ENCODE data around the gene ABCB6. TPM values are rescaled to one million over a fixed set of nuclear protein-coding genes. Genes with fewer than 3 reads are reported as not detected.
A peak's percentile ranks its signal among the peaks of the same experiment; 100 is the strongest.

Gene ABCB6
- total RNA-seq, 1 donor from 2014 or later, result 27.5 TPM

GRCh38 chr2:219244789-219245147 lies 26.0 kb upstream of the ABCB6 start:
- Mint-ChIP-seq H3K27me3 (ENCODE audit: unreplicated experiment) (no peaks in the 10 kb centered on the region), H3K36me3 (ENCODE audit: unreplicated experiment) (no peaks in the 10 kb centered on the region), H3K9me3 (ENCODE audit: unreplicated experiment) (no peaks in the 10 kb centered on the region), H3K27ac (ENCODE audit: unreplicated experiment) (peak overlapping the region; percentile 96), H3K4me3 (ENCODE audit: unreplicated experiment) (peak overlapping the region; percentile 85), H3K4me1 (ENCODE audit: unreplicated experiment) (peaks cover 30% of the 10 kb centered on the region)
- TF ChIP-seq, protein P1, sequence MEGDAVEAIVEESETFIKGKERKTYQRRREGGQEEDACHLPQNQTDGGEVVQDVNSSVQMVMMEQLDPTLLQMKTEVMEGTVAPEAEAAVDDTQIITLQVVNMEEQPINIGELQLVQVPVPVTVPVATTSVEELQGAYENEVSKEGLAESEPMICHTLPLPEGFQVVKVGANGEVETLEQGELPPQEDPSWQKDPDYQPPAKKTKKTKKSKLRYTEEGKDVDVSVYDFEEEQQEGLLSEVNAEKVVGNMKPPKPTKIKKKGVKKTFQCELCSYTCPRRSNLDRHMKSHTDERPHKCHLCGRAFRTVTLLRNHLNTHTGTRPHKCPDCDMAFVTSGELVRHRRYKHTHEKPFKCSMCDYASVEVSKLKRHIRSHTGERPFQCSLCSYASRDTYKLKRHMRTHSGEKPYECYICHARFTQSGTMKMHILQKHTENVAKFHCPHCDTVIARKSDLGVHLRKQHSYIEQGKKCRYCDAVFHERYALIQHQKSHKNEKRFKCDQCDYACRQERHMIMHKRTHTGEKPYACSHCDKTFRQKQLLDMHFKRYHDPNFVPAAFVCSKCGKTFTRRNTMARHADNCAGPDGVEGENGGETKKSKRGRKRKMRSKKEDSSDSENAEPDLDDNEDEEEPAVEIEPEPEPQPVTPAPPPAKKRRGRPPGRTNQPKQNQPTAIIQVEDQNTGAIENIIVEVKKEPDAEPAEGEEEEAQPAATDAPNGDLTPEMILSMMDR (IDR thresholded peaks at IDR 0.05), result no peak
- DNase-seq (ENCODE audit: extremely low spot score, unreplicated experiment), result no peak

GRCh38 chr2:219243291-219243761 lies 24.6 kb upstream of the ABCB6 start:
- H3K9me3 Mint-ChIP-seq (ENCODE audit: unreplicated experiment), result no peaks in the 10 kb centered on the region
- DNase-seq (ENCODE audit: extremely low spot score, unreplicated experiment), result no peak

DNA sequence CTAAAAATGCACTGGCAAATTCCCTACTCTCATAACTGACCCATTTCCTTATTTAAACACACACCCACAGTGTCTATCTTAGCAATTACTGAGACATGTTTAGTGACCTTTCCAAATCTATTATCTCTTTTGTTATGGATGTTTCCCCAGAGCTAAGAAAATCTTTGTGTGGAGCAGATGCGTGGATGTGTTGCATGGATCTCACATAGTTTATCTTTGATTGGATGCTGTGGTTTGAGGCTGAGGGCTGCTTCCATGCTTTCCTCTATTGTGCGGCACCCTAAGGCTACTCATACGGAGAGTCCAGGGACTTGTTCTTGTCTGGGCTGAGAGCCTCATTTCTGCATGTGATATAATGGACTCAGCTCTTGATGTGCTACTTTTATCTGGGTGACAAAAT lies 15.6 kb upstream of the ABCB6 start:
- H3K27ac Mint-ChIP-seq (ENCODE audit: unreplicated experiment), result no peak overlapping the region
- H3K36me3 Mint-ChIP-seq (ENCODE audit: unreplicated experiment), result peaks cover 37% of the 10 kb centered on the region
- peaks cover 11% of the 10 kb centered on the region for H3K4me1 Mint-ChIP-seq (ENCODE audit: unreplicated experiment)
- no peaks in the 10 kb centered on the region for H3K27me3 Mint-ChIP-seq (ENCODE audit: unreplicated experiment)
- TF ChIP-seq, protein P1 (IDR thresholded peaks at IDR 0.05), result no peak
- H3K4me3 Mint-ChIP-seq (ENCODE audit: unreplicated experiment), result no peak overlapping the region
- DNase-seq (ENCODE audit: extremely low spot score, unreplicated experiment), result no peak
- no peaks in the 10 kb centered on the region for H3K9me3 Mint-ChIP-seq (ENCODE audit: unreplicated experiment)

More at GRCh38 chr2:219243291-219243761, 24.6 kb upstream of the ABCB6 start:
- peaks cover under 1% of the 10 kb centered on the region for H3K36me3 Mint-ChIP-seq (ENCODE audit: unreplicated experiment)
- H3K4me1 Mint-ChIP-seq (ENCODE audit: unreplicated experiment), result peaks cover 17% of the 10 kb centered on the region
- TF ChIP-seq, protein P1 (IDR thresholded peaks at IDR 0.05), result no peak
- H3K27ac Mint-ChIP-seq (ENCODE audit: unreplicated experiment), result no peak overlapping the region
- no peaks in the 10 kb centered on the region for H3K27me3 Mint-ChIP-seq (ENCODE audit: unreplicated experiment)
- no peak overlapping the region for H3K4me3 Mint-ChIP-seq (ENCODE audit: unreplicated experiment)

- Mint-ChIP-seq H3K4me3 (ENCODE audit: unreplicated experiment) (peak overlapping the region; percentile 95), H3K36me3 (ENCODE audit: unreplicated experiment) (peaks cover 30% of the 10 kb centered on the region), H3K9me3 (ENCODE audit: unreplicated experiment) (no peaks in the 10 kb centered on the region), H3K4me1 (ENCODE audit: unreplicated experiment) (peaks cover 26% of the 10 kb centered on the region), H3K27ac (ENCODE audit: unreplicated experiment) (peak overlapping the region; percentile 98), H3K27me3 (ENCODE audit: unreplicated experiment) (no peaks in the 10 kb centered on the region)
- TF ChIP-seq, protein P1 (IDR thresholded peaks at IDR 0.05), result no peak
- no peak for DNase-seq (ENCODE audit: extremely low spot score, unreplicated experiment)
These were observed 11.3 kb upstream of the ABCB6 start for GRCh38 chr2:219230059-219230540.

DNA sequence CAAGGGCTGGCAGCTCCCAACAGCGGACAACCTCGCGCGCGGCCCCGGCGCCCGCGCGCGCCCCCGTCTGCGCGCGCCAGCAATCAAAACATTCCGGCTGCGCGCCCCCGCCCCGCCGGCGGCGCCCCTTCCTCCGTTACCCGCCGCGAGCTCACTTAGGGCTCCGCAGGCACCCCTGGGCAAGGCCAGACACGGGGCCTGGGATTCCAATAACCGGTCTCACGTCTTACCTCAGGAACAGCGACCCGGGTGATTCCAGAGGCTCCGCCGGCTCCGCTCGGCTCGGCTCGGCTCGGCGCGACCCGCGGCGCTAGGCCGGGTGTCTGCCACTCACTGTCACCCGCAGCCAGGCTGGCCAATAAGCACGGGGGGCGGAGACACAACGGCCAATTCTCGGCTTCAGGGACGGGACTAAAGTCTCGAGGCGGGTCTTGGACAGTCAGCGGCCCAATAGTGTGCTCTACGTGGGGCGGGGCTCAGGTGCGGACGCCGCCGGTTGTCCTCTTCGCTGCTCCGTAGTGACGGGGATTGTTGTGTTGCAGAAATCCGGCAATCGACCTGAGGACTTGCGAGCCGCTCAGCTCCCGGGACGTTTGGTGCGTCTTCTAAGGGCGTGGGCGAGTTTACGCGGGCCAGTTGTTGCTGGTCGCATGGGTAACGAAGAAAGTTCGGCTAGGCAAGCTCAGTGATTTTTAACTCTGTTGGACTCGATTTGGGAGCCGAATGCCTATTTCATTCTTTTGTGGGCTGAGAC lies 10.7 kb upstream of the ABCB6 start, which contains the start of the genes ANKZF1 and ATG9A:
TSS of gene ANKZF1 (plus strand) at position 502 of the 754 bp plus-strand sequence. CDS start 452 bp downstream, outside the sequence.
TSS of gene ATG9A (minus strand) at position 332 of the 754 bp plus-strand sequence. CDS start 1,612 bp downstream, outside the sequence.
- Mint-ChIP-seq H3K36me3 (ENCODE audit: unreplicated experiment) (peaks cover 32% of the 10 kb centered on the region), H3K4me1 (ENCODE audit: unreplicated experiment) (peaks cover 26% of the 10 kb centered on the region), H3K27me3 (ENCODE audit: unreplicated experiment) (no peaks in the 10 kb centered on the region), H3K4me3 (ENCODE audit: unreplicated experiment) (peak within 1 kb of the TSS; percentile 95), H3K27ac (ENCODE audit: unreplicated experiment) (peak within 1 kb of the TSS; percentile 98), H3K9me3 (ENCODE audit: unreplicated experiment) (no peaks in the 10 kb centered on the region)
- TF ChIP-seq, protein P1 (IDR thresholded peaks at IDR 0.05), result no peak
- DNase-seq (ENCODE audit: extremely low spot score, unreplicated experiment), result peak; percentile 99

All from osteocyte (in vitro differentiated cells).